HG03354 (cell line): Measurements from ENCODE around the gene TRIM21.
"Not testable (repeated sequence)": the region's sequence is repeated elsewhere in the genome, so short reads cannot be mapped to it uniquely, and the experiment has no call there.

Experiments used
- ATAC-seq: cut with Tn5 transposase; IDR thresholded peaks from one replicate; pipeline ENCODE4 v1.9.1; 2021; ENCODE audit warnings: mild to moderate bottlenecking; ENCODE audit not compliant: unreplicated experiment, poor library complexity, severe bottlenecking

Gene TRIM21

GRCh38 chr11:4393209-4393857 lies at the start of gene TRIM21:
Gene TRIM21, minus strand, starts transcription at chr11:4393702. Its CDS starts 3,293 bp downstream, at chr11:4390409.
- ATAC-seq = peak; percentile 100

- ATAC-seq = no peak
These were observed 48.0 kb upstream of the TRIM21 start for GRCh38 chr11:4441515-4441914.

GRCh38 chr11:4436411-4436810 lies 42.9 kb upstream of the TRIM21 start:
- ATAC-seq = no peak

- ATAC-seq = no peak
These were observed 40.4 kb upstream of the TRIM21 start for GRCh38 chr11:4433856-4434255.

- ATAC-seq = no peak
These were observed 36.5 kb upstream of the TRIM21 start for GRCh38 chr11:4430051-4430450.

GRCh38 chr11:4418403-4418802 lies 24.9 kb upstream of the TRIM21 start:
- ATAC-seq = no peak

- ATAC-seq = no peak
These were observed 23.3 kb upstream of the TRIM21 start for GRCh38 chr11:4416816-4417215.

GRCh38 chr11:4416306-4416705 lies 22.8 kb upstream of the TRIM21 start:
- ATAC-seq = no peak

GRCh38 chr11:4406206-4406605 lies 12.7 kb upstream of the TRIM21 start:
- not testable (repeated sequence) for ATAC-seq

GRCh38 chr11:4393858-4394223 lies 339 bp upstream of the TRIM21 start:
- no peak for ATAC-seq

- no peak for ATAC-seq
These were observed 5.3 kb downstream of the TRIM21 start for GRCh38 chr11:4388221-4388620.

- no peak for ATAC-seq
These were observed 7.3 kb downstream of the TRIM21 start for GRCh38 chr11:4385978-4386740.

GRCh38 chr11:4381901-4382300 lies 11.6 kb downstream of the TRIM21 start:
- ATAC-seq = no peak

- ATAC-seq = no peak
These were observed 17.9 kb downstream of the TRIM21 start for GRCh38 chr11:4375431-4376140.

- no peak for ATAC-seq
These were observed 23.3 kb downstream of the TRIM21 start for GRCh38 chr11:4370166-4370565.

GRCh38 chr11:4368286-4368685 lies 25.2 kb downstream of the TRIM21 start, which contains the start of gene OR52B4:
Gene OR52B4, minus strand, starts transcription at chr11:4368386. Its CDS starts 91 bp downstream, at chr11:4368295.
- ATAC-seq = no peak

GRCh38 chr11:4348142-4348541 lies 45.4 kb downstream of the TRIM21 start:
- not testable (repeated sequence) for ATAC-seq

- ATAC-seq = not testable (repeated sequence)
These were observed 48.1 kb downstream of the TRIM21 start for GRCh38 chr11:4345366-4345765.
